ENCODE measurements around the gene POU3F2.
A peak's percentile ranks its signal among the peaks of the same experiment; 100 is the strongest.

POU3F2 gene

GRCh38 chr6:98834060-98835031, at the start of gene POU3F2:
POU3F2 (plus strand) TSS chr6:98834574; CDS start chr6:98834874, 300 bp downstream.
- peak; percentile 66 for DNase-seq

GRCh38 chr6:98787435-98787834, 46.9 kb upstream of the POU3F2 start:
- no peak for DNase-seq

DNA sequence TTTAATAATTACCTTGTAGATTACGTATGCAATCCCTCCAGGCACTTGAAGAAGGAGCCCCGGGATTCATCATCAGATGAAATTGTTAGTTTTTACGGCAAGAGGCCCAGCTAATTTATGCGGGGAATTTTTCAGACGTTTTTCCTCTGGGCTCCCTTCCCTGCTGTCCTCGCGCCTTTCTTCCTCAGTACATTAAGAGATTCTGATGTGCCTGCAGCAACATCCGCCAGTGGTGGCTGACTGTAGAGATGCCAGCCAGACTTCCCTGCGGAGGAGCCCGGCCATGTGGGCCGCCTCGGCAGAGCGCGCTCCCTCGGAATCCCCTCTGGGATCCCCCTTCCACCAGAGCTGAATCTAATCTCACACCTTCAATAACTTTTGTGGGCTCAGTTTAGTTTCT, 46.4 kb upstream of the POU3F2 start:
- no peak for DNase-seq

DNA sequence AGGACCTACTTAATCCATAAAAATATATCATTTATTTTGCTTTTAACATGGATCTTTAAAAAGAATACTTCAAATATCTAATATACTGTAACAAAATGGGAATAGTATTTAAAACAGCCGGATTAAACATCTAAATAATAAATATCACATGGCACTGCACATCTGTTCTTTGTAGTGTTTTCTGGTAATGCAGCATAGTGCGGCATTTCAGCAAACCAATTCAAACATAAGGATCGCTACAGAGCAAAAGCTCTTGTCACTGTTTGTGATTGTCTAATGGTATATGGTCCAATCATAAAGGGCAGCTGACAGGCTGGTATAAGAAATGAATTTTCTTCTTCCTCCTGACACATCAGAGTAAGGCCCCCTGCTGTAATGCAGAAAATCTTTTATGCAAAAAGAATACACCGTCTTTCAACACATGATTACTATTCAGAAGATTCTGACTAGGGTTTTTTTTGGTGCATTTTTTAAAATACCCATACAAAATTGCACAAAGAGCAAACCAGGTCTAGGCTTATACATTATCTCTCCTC, 40.0 kb upstream of the POU3F2 start:
- no peak for DNase-seq

DNA sequence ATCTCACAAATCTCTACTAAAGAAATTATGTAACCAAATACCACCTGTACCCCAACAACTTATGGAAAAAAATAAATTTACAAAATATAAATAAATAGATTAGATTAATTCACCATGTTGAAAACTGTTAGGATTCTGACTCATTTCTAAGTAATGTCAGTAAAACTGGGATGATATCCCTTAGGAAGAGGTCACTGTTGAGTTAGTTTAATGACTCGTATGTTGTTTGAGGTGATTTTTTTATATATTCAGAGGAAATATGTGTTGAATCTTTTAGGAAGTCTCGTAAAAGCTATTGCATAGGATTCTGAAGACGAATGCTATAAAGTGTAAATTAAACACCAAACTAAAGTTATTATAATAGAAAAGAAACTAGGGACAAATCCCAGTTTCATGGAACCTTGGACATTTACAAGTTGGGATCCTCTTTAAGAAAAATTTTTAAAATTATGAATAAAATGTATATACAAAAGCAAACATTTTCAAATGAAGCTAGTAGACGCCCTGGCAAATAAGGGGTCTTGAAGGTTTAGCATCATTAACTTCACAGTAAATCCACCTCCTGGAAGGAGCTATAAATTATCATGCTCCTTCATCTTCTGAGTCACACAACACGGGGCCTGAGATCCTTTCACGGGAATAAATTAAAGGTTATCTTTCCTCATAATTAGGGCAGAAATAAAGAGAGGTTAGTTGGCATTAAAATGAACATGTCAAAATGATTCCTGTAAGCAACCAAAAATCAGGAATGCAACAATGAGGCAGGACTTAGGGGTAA, 37.0 kb upstream of the POU3F2 start:
- DNase-seq, result no peak

DNA sequence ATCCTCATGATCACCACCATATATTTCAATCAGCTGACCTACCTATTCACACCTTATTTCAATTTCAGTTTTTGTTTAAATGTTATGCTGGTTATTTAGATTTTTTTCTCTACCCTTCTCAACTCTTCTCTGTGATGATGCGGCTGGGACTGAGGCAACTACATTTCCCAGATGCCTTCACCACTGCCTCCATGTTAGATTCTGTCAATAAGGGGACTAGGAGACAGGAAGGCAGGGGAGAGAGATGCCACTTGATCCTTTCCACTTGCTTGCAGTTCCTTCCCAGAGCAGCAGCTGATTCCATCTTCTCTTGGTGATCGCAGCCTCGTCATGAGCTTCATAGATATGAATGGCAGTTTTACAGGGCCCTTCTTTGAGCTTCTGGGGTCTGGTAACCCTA, 33.5 kb upstream of the POU3F2 start:
- no peak for DNase-seq

DNA sequence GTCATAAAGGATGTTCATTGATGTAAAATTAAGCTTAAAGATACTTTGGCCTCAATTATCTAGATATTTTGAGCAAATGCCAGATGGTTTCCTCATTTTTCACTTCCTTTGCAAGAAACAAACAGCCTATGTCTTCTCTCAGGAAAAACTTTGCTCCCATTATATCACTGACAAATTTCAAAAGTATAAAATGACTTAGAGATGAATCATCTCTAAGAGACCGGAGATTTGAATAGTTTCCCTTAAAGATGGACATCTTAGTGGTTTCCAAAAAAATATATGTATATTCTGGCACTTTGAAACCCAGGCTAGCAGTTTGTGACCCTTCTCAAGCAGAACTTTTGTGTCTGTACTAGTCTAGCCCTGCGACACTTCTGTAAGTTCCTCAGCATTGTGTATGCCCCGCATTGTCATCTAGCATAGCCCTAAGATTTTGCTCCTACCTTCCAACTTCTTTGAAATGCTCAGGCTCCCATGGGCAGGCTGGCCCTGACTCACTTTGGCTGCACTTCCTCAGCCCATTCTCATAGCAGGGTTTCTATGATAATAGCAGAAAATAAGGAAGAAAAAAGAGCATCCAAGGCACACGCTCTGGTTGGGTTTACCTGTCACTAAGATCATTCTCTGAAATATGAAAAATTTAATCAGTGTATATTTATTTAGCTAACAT, 25.7 kb upstream of the POU3F2 start:
- no peak for DNase-seq

DNA sequence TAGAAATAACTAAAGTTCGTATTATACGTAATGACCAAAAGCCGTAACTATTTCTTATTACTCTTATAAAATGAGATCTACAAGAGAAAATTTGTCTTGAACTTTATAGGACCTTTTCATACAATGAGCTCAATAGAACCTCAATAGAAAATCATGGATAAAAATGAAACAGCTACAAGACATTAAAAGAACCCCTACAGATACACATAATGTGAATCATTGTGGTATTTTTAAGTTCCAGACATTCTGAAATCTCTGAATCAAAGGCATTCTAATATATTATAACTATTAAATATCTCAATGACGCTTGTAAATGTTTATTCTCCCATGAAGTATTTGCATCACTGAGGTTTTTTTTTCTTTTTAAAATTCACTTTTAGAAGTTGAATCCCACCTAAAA, 22.2 kb upstream of the POU3F2 start:
- no peak for DNase-seq

DNA sequence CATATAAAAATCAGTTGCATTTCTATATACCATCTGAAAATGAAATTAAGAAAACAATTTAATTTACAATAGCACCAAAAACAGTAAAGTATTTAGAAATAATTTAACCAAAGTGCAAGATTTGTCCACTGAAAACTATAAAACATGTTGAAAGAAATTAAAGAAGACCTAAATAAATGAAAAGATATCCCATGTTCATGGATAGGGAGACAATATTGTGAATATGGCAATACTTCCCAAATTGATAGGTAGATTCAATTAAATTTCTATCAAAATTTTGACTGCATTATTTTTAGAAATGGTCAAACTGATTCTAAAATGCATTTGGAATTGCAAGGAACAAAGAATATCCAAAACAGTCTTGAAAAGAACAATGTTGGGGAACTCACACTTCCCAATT, 17.6 kb upstream of the POU3F2 start:
- no peak for DNase-seq

- DNase-seq, result no peak
Measured at GRCh38 chr6:98821756-98822405, 12.5 kb upstream of the POU3F2 start.

GRCh38 chr6:98823428-98824161, 10.8 kb upstream of the POU3F2 start:
- no peak for DNase-seq

DNA sequence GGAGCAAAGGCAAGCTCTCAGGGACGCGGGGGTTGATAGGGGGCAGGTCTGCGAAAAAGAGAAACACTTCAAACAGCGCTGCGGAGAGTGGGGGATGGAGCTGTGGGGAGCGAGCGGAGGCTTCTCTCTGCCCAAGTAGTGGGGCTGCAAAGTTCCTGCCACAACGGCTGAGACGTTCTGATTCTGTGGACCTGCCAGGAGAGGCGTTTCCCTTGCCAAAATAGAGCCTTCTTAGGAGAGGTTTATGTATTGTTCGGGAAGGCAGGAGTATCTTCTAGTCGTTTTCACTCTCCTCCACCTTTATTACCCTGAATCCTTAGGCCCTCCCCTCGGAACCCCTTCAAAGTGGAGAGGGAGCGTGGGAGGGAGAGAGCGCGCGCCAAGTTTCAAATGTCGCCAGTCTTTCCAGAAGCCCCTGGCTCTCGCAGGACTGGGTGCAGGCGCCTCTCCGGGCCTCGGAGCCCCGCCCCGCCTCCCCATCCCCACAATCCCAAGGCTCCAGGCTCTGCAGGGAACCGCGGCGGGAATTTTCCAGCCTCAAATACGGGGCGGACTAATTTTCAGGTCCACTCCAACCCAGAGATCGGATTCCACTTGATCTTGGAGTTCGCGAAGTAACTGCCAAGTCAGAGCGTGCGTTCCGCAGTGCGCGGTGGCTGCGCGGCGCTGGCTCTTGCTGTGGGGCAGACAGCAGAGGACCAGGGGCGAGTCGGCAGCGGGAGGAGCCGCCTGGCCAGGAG, 10.0 kb upstream of the POU3F2 start:
- no peak for DNase-seq

GRCh38 chr6:98824902-98825599, 9.3 kb upstream of the POU3F2 start:
- no peak for DNase-seq

DNA sequence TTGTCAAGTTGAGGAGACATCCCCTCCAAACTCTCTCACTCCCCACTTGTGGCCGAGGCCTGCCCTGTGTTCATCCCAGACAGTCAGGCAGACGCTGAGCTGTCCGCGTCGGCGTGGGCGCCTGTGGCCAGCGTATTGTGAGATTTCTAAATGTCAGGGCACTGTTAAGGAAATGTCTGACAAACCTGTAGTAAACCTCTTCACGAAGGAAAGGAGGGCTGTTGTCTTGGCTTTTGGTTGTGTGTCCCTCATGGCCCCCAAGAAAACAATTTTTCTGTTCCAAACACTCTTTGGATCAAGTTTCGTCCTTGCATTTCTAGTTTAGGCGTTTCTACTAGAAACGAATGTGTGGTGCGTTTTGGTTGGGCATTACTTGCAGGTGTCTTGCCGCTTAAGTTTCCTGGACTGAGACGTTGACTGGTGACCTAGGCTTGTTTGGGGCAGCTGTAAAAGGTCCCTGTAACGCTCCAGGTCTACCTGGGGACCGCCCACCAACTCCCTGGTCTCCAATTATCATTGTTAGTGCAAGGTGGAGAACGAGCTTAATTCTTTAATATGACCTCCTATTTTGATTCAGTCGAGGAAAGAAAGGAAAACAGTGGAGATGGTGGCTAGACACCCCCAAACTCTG, 8.7 kb upstream of the POU3F2 start:
- no peak for DNase-seq

DNA sequence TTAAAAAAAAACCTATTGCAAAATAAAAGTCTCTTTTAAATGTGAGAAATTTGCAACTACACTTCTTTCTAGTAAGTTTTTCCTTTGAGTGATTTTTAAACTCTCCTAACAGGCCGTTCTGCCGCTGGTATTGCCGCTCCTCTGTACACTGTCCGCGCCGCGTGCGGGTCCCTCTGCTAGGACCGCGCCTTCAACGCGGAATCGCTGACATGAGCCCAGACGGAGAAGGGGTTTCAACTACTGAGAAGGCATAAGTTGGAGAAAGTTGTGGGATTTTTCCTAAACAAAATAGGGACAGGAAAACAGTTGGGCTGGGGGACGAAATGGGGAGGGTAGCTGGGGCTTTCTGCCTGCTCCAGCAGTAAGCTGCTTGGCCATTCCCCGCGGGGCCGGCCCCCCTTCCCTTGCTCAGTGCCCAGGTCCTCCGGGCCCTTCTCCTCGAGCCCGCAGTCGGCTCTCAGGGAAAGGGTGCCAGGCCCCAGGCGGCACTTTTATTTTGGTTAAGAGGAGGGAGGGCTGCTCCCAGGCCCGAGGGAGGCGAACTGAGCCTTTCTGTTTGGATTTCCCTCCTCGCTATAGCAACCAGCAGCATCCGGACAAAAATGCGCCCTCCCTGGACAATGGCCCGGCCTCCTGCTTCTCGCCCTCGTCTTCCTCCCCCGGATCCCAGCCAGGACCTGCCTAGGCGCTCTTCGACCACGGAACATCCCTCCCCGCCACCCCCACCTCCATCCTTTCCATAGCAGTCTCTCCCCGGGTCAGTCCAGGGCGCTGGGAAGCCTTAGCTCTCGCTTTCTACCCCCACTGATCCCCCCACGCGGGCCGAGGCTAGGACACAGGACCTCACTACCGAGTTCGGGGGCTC, 6.8 kb upstream of the POU3F2 start:
- DNase-seq, result no peak

GRCh38 chr6:98828211-98828788, 6.1 kb upstream of the POU3F2 start:
- DNase-seq, result no peak

DNA sequence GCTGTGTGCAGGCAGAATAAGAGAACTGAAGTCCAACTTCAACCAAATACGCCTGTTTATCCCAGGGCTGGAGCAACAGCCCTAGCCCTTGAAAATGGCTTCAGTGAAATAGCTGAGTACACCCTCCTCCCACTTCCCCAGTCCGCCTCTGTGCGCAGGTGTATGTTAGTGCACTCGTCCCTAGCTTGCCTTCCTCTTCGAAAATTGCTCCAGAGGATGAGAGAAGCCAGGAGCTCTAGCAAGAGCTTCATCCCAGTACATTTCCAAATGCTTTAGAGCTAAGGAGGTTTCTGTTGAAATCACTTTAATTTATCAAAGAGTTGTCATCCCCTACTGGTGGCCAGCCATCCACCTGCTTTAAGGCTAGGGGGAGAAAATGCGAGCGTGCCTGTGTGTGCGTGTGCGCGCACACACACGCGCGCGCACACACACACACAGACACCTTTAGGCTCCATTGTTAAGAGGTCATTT, 5.4 kb upstream of the POU3F2 start:
- no peak for DNase-seq

- no peak for DNase-seq
Measured at GRCh38 chr6:98830146-98830545, 4.2 kb upstream of the POU3F2 start.
